ENCODE results near the gene DIP2A.

DNA sequence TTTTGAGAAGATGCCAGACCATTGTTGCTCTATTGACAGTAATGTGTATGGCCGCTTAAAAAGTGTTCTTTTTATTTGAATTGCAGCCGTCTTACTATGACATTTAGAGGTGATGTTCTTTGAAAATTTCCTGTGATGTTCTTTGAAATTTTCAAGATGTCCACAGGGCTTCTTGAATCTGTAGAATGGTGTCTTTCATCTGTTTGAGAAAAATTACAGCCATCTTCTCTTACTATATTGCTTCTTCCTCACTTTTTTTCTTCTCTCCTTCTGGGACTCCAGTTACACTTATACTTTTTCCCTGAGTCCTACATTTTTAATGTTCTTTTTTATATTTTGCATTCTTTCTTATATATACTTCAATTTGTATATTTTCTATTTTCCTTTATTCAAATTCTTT lies 57.4 kb downstream of the DIP2A start:
- TF ChIP-seq, protein P1, sequence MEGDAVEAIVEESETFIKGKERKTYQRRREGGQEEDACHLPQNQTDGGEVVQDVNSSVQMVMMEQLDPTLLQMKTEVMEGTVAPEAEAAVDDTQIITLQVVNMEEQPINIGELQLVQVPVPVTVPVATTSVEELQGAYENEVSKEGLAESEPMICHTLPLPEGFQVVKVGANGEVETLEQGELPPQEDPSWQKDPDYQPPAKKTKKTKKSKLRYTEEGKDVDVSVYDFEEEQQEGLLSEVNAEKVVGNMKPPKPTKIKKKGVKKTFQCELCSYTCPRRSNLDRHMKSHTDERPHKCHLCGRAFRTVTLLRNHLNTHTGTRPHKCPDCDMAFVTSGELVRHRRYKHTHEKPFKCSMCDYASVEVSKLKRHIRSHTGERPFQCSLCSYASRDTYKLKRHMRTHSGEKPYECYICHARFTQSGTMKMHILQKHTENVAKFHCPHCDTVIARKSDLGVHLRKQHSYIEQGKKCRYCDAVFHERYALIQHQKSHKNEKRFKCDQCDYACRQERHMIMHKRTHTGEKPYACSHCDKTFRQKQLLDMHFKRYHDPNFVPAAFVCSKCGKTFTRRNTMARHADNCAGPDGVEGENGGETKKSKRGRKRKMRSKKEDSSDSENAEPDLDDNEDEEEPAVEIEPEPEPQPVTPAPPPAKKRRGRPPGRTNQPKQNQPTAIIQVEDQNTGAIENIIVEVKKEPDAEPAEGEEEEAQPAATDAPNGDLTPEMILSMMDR (IDR thresholded peaks at IDR 0.05; ENCODE audit: low read depth, low read length) = no peak
- no peak for TF ChIP-seq MYC (IDR thresholded peaks at IDR 0.05; ENCODE audit: low read depth, low read length)

All from NB4 (cell line).